Brain microvascular endothelial cell (primary cell): ENCODE measurements around the gene PPIL1.
"Not testable (repeated sequence)": the region's sequence is repeated elsewhere in the genome, so short reads cannot be mapped to it uniquely, and the experiment has no call there.

Experiments used
- DNase-seq: peaks from one replicate; pipeline ENCODE4 v3.0.0-alpha.2; 2020
- H3K27ac ChIP-seq: fragments of 250-450 bp; sonication (Bioruptor Pico); 2 replicates; pipeline ENCODE4 v1.5.1; 2020; ENCODE audit warnings: mild to moderate bottlenecking, moderate library complexity
- H3K27me3 ChIP-seq: fragments of 250-450 bp; sonication (Bioruptor Pico); replicated peaks from 2 replicates; pipeline ENCODE4 v1.5.1; 2020; ENCODE audit warnings: mild to moderate bottlenecking
- H3K36me3 ChIP-seq: fragments of 250-450 bp; sonication (Bioruptor Pico); replicated peaks from 2 replicates; pipeline ENCODE4 v1.5.1; 2020; ENCODE audit warnings: mild to moderate bottlenecking
- H3K4me3 ChIP-seq: 2 replicates; pipeline ENCODE4 v1.5.1; 2011; ENCODE audit warnings: low read depth, mild to moderate bottlenecking, control low read depth, low read length, moderate library complexity
- in situ Hi-C: cut with HindIII; loops from 2 replicates; pipeline ENCODE4 v1.10.0; 2017; ENCODE audit warnings: low sequenced_read_pairs, low pct_ligation_motif_present
- TF ChIP-seq, protein P1 (sequence below): IDR thresholded peaks from 2 replicates; pipeline ENCODE4 v1.5.1; 2011; ENCODE audit warnings: low read depth, mild to moderate bottlenecking, moderate library complexity, low read length, control low read depth, inconsistent platforms; ENCODE audit errors: missing control alignments

Gene PPIL1

DNA sequence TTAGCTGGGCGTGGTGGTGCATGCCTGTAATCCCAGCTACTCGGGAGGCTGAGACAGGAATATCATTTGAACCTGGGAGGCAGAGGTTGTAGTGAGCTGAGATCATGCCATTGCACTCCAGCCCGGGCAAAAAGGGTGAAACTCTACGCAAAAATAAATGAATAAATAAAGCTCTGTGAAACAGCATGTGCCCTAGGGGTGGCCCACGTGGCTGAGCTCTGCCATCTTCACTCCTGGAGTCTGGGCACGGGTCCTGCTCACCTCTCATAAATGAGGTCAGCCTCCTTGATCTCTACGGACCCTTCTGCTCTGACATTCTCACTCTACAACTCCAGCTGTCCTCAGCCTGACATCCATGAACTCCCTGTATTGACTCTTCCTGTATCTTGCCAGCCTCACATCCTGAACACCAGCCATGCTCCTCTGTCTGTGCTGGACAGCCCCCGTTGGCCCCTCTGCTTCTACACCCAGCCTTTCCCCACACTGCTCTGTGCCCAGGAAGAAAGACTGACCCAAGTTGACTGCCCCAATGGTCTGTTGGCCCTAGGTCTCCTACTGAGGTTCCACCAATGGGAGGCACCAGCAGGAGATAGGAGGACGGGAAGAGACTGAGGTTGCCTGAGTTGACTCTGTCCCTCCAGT is 57.3 kb downstream of the PPIL1 start:
- TF ChIP-seq, protein P1, sequence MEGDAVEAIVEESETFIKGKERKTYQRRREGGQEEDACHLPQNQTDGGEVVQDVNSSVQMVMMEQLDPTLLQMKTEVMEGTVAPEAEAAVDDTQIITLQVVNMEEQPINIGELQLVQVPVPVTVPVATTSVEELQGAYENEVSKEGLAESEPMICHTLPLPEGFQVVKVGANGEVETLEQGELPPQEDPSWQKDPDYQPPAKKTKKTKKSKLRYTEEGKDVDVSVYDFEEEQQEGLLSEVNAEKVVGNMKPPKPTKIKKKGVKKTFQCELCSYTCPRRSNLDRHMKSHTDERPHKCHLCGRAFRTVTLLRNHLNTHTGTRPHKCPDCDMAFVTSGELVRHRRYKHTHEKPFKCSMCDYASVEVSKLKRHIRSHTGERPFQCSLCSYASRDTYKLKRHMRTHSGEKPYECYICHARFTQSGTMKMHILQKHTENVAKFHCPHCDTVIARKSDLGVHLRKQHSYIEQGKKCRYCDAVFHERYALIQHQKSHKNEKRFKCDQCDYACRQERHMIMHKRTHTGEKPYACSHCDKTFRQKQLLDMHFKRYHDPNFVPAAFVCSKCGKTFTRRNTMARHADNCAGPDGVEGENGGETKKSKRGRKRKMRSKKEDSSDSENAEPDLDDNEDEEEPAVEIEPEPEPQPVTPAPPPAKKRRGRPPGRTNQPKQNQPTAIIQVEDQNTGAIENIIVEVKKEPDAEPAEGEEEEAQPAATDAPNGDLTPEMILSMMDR: no peak

GRCh38 chr6:36815962-36816735 is 58.5 kb downstream of the PPIL1 start:
- in situ Hi-C loops: no loop called here
- TF ChIP-seq, protein P1: no peak
- no peak overlapping the region for H3K4me3 ChIP-seq
- no peaks in the 10 kb centered on the region for H3K27me3 ChIP-seq
- no peak overlapping the region for H3K27ac ChIP-seq
- H3K36me3 ChIP-seq: no peaks in the 10 kb centered on the region
- DNase-seq: no peak

More for the DNA sequence above, 57.3 kb downstream of the PPIL1 start:
- Histone ChIP-seq H3K4me3 (no peak overlapping the region), H3K27me3 (no peaks in the 10 kb centered on the region), H3K27ac (no peak overlapping the region), H3K36me3 (no peaks in the 10 kb centered on the region)
- in situ Hi-C loops: no loop called here
- no peak for DNase-seq

DNA sequence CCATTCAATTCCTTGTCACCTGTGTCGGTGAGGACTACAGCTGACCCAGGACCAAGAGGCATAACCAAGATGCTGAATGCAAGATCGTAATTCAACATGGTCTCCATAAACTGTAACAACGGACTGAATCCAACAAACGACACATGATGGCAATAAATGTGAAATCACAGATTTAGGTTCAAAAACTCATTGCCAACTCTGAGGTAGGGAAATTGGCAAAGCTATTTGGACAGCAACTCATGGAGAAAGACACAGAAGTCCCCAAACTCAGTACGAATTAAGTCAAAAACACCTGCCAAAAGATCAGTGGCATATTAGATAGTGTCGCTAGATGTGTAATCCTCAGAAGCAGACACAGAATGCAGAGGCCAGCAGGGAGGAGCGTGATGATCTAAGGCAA is 60.4 kb downstream of the PPIL1 start:
- Histone ChIP-seq H3K4me3 (no peak overlapping the region), H3K27me3 (no peaks in the 10 kb centered on the region), H3K27ac (no peak overlapping the region), H3K36me3 (no peaks in the 10 kb centered on the region)
- TF ChIP-seq, protein P1: no peak
- no peak for DNase-seq
- in situ Hi-C loops: no loop called here

- in situ Hi-C loops: no loop called here
- no peak for DNase-seq
- no peaks in the 10 kb centered on the region for H3K36me3 ChIP-seq
- H3K27me3 ChIP-seq: no peaks in the 10 kb centered on the region
- no peak overlapping the region for H3K4me3 ChIP-seq
- no peak overlapping the region for H3K27ac ChIP-seq
- TF ChIP-seq, protein P1: no peak
Observed at GRCh38 chr6:36813526-36813925, 61.1 kb downstream of the PPIL1 start.

- in situ Hi-C loops, DNase-seq, H3K27me3 ChIP-seq, H3K36me3 ChIP-seq, H3K27ac ChIP-seq, H3K4me3 ChIP-seq: not testable (repeated sequence)
Observed at GRCh38 chr6:36813047-36813446, 61.6 kb downstream of the PPIL1 start.

GRCh38 chr6:36809941-36810803 is 64.4 kb downstream of the PPIL1 start:
- TF ChIP-seq, protein P1: peak; percentile 31
- DNase-seq: no peak
- H3K36me3 ChIP-seq: no peaks in the 10 kb centered on the region
- H3K27me3 ChIP-seq: peaks cover 7% of the 10 kb centered on the region
- no peak overlapping the region for H3K27ac ChIP-seq
- no peak overlapping the region for H3K4me3 ChIP-seq
- in situ Hi-C loops: no loop called here
